ENCODE results near the gene SELENOP.

DNA sequence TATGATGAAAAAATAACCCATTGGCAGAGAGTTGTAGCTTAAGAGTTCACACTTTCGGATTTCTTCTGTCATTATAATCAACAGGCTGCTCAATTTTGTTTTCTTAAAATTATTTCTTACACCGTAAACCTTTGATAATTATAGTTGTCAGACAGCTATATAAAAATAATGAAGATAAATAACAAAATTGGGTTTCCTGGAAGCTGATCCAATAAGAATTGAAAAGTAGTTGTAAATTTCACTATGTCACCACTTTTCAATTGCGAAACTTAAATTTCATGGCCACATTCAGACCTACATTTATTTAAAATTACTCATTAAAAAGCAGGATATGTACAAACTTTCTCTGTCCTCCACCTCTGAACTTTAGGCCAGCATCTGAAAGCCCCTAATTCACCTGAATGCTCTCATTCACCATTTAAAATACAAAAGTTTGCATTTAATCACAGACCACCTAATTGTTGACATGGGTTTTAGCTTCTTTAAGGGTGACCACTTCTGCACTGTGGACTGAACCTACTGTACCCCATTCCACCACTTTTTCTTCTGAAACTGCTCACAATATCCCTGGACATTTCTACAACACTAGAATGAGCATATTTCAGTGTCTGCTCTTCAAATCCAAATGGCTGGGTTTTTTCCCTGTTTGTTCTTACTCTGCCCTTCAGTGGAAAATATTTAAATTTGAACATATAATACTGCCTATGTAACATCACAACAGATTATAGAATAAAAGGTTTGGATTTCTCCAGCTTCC, 680 bp downstream of the SELENOP start:
- TF ChIP-seq GATA2 (IDR thresholded peaks at IDR 0.05; ENCODE audit: low read depth, low read length) (no peak), GATA3 (IDR thresholded peaks at IDR 0.05; ENCODE audit: low read depth, low read length) (no peak)
